GM21723 (cell line): ENCODE measurements around the gene NRIP3.

Source experiments
- ATAC-seq: cut with Tn5 transposase; IDR thresholded peaks from one replicate; pipeline ENCODE4 v1.9.1; 2021; ENCODE audit warnings: mild to moderate bottlenecking, moderate library complexity; ENCODE audit not compliant: unreplicated experiment

The NRIP3 gene

DNA sequence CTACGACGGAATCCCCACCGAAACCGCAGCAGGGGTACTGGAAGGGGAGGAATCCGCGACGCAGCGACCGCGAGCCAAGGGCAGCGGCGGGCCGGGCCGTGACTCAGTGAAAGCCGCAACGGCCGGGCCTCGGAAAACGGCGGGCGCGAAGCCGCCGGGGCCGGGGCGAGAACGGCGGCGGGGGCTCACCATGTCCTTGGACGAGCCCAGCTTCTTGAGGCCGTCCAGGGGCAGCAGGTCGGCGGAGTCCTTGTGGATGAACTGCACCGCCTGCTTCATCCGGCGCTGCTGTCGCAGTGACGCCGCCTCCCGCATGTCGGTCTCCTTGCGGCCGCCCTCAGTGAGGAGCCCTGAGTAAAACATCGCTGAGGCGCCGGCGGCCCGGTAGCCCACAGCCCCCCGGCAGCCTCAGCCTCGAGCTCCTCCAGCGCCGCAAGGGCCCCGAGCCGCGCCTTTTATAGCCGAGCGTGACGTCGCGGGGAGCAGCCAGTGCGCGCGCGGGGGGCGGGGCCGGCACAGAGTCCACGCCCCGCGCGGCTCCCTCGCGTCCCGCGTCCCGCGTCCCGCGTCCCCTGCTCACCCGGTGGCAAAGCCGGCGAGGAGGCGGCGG, at the start of gene NRIP3:
NRIP3 (minus strand) TSS at position 429 of the 610 bp plus-strand sequence; CDS start at position 363, 66 bp downstream.
- peak; percentile 81 for ATAC-seq

DNA sequence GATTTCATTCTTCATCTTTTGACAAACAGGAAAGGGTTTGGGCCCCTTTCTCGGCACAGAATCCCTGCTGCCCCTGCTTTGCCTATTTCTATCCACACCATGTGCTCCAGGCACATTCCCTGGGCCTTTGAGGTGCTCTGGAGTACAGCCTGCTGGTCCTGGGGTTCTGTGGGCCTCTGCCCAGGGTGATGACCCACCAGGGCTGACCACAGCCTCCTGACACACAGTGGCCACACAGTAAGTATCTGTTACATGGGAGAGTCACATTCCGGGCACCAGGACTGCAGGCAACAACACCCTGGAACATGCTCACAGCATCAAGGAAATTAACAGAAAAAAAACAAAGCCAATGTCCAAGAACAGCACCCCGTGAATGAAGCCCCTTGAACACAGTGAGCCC, 48.5 kb upstream of the NRIP3 start:
- ATAC-seq = no peak

DNA sequence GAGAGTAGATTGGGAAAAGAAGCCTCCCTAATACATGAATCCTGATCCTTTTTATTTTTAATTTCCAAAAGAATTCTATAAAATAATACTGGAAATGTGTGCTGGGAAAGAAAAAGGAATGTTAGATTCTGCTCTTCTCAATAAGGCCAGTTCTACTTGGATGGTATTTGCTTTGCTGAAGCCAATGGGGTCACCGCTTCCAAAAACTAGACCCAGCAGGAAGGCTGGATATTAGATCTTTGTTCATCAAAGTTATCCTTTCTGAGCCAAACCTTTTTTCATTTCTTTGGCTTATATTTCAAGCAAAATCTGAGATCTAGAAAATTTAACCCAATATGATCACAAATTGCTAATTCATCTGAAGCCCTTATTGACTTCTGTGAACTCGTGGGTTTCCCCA, 46.2 kb upstream of the NRIP3 start:
- ATAC-seq = no peak

DNA sequence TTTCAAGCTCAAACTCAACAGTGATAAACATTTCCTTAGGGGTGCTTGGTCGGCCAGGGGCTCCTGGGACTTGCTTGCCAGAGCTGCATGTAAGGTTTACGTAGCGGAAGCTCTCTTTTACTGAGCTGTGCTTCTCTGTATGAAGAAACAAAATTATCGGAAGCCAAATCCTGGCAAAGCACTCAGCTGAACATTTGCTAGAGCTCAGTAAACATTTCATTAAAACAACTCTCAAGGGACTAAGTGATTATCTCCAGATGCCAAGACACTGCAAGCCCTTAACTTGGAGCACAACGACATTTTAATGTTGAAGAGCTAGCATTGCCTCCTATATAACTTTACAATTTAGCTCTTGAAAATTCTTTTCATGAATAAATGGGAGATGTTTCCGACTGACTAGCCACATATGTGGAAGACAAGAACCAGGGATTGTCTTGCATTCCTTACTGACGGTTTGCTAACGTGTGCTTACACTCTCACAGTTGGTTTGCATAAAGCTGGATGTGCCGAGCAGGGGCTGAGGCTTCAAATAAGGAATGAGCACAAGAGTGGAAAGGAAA, 44.2 kb upstream of the NRIP3 start:
- no peak for ATAC-seq

DNA sequence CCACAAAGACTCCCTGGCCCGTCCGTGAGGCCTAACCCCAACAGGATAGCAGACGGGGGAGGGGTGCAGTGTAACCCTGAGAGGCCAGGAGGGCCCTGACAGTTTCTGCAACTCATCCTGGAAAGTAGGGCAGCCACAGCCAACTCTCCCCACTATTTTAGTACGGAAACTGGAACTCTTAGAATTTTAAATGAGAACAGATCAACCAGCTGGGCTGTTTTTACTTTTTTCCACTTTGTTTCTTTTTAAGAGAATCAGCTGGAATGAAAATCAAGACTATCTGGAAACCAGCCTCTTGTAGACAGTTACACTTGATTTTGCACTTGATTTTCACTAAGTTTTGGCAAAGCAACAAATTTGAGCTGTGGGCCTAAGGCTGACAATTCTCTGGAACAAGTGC, 42.7 kb upstream of the NRIP3 start:
- ATAC-seq = no peak

DNA sequence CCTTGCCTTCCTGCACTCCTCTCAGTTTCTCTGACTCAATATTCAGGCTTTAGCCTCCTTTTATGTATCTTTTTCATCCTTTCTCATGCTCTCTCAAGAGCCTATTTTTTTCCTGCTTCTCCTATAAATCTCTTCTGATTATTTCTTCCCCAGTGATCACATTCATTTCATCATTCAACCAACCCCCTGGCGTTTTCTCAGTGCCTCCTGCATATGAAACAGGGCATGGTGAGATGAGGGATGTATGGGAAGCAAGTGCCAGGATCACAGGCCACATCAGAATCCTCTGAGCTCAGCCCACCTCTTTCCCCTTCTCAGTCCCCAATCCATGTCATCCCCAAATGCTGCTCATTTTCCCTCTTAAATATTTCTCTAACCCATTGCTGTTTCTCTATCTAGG, 38.7 kb upstream of the NRIP3 start:
- ATAC-seq = no peak

DNA sequence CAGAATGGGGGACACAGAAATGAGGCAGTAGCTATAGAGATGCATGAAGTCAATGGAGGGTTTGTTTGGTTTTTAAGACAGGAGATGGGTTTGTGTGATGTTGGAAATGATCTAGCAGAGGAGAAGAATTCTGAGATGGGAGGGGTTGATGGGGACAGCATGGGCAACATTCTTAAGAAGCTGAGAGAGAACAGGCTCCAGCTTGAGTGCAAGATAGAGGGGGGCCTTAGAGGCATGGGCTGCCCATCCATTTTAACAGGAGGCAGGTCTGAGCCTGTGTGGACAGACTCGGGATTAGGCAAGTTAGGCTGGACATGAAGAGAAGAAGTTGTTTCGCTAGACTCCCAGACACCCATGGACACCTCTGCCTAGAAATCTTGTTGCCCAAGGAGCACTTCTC, 37.9 kb upstream of the NRIP3 start:
- ATAC-seq = no peak

DNA sequence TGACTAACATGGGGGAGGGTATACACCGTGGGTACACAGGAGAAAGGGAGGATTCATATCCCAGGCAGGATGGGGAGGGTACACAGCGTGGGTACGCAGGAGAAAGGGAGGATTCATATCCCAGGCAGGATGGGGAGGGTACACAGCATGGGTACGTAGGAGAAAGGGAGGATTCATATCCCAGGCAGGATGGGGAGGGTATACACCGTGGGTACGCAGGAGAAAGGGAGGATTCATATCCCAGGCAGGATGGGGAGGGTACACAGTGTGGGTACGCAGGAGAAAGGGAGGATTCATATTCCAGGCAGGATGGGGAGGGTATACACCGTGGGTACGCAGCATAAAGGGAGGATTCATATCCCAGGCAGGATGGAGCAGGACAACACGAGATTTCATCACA, 36.6 kb upstream of the NRIP3 start:
- ATAC-seq = no peak

DNA sequence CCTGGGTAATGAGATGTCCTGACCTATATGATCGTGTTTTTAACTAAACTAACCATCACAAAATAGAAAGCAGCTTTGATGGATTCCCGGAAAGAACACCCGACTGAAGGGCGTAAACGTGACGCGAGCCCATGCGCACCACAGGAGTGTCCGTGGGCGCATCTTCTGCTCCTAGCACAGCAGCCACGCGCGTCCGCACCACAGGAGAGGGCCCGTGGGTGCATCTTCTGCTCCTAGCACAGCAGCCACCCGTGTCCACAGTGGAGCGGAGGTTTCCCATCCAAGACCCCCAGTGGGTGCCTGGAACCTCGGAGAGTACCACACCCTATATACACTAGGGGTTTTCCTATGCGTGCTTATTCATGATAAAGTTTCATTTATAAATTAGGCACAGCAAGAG, 36.1 kb upstream of the NRIP3 start:
- ATAC-seq = no peak

DNA sequence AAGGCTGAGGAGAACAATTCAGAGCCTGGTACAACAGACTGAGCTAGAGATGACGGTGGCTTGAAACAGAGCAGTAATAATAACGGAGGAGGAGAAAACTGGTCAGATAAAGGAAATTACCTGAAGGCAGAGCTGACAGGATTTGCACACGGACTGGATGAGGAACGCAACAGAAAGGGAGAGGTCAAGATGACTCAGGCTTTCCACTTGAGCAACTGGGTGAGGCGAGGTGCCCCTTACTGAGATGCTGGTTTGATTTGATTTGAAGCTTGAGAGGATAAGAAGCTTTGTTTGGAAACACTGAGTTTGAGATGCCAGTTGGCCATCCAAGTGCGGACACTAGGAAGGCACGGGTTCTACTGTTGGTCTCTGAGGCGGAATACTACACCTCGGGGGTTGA, 35.4 kb upstream of the NRIP3 start:
- no peak for ATAC-seq

DNA sequence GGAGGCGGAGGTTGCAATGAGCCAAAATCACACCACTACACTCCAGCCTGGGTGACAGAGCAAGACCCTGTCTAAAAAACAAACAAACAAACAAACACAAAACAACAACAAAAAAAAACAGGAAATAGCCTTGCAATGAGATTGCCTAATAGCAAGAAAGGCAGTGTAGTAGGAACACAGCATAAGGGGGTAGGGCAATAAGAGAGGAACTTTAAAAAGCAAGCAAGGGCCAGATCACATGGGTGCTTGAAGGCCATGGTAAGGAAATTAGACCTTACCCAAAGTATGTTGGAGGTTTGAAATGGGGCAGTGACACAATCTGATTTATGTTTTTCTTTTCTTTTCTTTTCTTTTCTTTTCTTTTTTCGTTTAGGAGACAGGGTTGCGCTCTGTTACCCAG, 34.7 kb upstream of the NRIP3 start:
- no peak for ATAC-seq

DNA sequence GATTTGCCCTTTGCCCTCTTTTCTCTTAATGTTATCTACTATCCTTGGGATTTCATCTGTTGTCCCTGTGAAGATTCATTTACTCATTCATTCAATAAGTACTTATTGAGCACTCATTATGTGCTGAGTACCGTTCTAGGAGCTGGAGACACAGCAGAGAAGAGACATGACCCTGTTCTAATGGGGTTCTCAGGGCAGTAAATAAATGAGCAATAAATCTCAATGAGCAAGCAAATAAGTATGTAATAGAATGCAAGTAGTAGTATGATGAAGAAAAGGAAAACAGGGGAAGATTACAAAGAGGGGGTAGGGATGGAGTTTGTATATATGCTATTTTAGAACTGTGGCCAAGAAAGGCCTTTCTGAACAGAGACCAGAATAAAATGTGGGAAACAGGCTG, 34.2 kb upstream of the NRIP3 start:
- ATAC-seq = no peak

DNA sequence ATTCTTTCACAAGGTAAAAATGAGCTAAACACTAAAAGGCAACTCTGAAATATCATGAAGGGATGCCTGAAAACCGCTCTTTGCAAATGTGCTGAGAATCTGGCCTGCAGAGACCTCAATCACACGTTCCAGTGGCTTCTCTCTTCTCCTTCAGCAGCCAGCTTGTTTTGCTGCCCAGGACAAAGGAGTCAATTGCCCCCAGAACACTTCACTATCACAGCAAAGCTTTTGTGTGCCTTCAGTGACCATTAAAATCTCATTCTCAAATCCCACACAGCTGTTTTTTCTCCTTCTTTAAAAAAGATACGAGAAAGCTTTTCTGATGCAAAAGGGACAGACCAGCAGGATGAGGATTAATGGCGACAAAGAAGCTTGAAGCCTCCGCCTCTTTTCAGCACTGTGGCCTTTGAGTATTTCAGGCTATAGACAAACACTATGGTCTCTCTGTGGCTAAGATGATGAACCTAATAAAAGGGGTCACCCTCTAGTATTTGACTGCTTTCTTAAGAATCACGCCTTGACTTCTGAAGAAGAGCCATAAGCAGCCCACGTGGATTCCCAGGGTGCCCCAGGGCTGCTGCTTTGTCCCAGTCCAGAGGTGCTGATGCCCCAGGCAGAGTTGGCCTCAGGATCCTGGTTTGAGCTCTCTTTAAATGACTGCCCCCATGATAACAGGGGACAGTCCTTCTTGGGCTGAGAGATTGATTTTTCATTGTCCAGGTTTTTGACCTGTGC, 33.4 kb upstream of the NRIP3 start:
- no peak for ATAC-seq

DNA sequence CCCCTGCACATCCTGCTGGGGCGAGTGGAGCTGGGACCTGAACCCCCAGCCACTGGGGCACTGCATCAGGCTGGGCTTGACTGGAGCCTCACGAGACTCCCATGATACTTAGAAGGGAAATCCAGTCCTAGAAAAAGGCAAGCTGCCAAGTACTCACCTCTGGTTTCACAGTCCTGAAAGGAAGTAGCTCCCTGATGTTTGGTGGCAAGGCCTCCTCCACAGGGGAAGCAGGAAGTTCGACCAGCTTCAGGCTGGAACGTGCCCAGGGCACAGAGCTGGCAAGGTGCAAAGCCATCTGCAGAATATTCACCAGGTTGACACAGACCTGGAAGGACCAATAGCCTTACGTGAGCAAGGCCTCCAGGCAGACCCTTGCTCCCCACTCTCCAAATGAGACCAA, 26.8 kb upstream of the NRIP3 start:
- no peak for ATAC-seq

DNA sequence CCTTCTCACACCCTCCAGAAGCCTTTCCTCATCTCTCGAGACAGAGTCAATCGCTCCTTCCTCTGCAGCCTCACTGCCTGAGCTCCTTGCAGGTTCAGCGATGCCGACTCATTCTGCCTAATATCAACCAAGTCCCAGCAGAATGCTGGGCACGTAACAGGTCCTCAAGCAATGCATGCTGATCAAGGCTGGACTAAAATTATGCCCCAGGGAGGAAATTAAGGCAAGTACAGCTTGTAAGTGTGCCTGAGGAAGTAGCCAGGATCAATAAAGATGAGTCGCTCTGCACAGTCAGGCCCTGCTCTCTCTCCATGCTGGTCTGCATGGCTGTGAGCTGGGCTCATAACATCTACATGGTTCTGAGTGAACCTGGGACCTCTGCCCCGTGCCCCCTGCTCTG, 25.6 kb upstream of the NRIP3 start:
- ATAC-seq = no peak

DNA sequence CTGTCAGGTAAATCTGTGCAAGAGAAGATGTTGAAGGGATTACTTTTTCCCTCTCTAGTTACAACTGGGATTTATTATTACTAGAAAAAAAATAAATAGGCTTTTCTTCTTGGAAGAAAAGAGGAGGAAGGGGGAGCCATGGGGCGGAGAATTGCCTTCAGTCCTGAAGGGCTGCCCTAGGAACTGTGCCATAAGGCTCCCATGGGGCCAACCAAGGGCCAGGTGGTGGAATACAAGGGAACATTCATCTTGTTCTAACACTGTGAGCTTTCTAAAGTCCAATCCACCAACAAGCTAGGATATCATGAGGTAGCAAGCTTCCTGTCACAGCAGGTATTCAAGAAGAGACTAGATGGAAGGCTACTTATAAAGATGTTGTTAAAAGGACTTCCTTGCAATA, 24.8 kb upstream of the NRIP3 start:
- ATAC-seq = no peak

DNA sequence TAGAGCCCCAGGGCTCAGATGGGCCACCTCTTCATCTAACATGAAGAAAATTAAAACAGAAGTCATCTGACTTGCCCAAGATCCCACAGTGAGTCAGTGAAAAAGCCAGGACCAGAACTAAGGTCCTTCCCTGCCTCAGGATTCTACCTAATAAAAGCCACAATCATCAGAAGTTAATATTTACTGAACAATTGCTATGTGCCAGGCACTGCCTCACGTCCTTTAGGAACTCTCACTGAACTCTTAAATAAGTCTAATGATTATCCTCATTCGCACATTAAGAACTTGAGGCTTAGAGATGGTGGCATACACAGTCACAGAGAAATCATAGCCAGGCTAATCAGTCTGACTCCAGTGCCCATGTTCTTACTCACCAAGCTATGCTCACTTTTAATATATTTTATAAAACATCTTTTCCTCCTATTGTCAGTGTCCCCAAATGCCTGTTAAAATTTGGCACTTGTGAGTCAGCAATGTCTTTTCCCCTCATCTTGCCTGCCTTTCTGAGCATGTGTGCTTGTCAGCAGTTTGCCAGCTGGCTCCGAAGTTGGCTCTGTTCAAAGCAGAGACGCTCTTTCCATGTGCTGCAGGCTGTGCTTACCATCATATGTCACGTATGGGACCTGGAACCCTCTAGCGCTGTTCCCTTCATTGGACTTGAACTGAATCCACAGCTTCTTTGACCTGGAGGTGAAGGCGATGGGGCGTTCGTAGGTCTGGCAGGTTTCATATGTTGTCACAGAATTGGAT, 21.5 kb upstream of the NRIP3 start:
- ATAC-seq = no peak

DNA sequence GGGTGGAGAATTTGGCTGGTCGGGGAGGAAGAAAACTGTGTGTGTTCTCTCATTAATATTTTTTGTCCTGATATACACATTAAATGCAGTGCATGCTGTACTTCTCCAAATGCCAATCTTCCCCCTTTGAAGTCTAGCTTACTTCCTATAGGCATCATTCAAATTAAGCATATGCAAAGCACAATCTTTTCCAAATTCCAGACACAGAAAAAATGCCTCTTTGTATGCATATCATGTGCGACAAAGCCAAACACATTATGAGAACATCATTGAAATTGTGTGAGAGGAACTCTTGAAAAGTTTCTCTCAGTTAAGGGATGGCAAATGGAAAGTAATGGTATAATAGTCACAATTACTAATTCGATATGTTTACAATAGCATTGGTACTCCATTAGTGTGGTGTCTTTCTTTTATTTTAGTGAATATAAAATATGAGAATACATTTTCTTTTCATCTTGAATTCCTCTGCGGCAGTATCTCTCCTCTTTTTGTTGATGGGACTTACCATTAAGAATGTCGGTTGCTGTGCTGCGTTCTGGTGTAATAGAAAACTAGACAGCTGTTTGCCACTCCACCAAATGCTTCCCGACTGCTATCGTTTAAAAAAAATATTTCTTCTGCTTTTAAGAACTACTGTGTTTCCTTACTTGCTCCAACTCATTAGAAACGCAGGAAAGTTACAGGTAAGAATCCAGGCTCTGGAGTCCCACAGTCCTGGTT, 19.3 kb upstream of the NRIP3 start:
- no peak for ATAC-seq

DNA sequence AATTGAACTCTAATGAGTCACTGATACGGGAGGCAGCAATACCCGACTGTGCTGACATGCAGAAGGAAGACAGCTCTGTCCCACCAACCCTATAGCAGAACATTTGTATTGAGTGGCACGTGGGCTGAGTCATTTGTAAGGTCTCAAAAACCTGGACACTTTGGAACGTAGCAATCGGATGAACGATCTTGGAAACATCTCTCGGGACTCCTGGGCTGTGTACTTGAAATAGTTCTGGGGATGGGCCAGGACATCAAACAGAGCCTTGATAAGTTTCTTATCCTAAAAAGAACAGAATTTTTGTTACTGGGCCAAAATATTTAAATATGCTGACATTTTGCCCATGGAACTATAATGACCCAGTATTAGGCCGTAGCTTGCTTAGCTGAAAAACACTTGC, 17.1 kb upstream of the NRIP3 start:
- no peak for ATAC-seq

DNA sequence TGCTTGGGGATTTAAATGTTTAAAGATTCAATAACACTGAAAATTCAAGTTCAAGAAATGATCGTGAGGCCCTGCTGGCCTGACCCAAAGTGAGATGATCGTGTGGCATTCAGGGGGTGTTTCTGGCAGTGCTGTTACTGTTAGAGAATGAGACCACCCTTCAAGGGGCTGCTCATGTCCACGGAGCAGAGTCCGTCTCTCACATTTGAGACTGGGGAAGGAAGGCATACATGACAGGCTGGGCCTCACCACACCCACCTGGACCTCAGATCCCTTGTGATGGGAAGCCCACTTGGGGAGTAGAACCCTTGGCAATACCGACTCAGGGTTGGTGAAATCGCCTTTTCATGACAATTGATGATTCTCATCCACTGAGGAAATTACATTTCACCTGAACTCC, 16.1 kb upstream of the NRIP3 start:
- no peak for ATAC-seq

DNA sequence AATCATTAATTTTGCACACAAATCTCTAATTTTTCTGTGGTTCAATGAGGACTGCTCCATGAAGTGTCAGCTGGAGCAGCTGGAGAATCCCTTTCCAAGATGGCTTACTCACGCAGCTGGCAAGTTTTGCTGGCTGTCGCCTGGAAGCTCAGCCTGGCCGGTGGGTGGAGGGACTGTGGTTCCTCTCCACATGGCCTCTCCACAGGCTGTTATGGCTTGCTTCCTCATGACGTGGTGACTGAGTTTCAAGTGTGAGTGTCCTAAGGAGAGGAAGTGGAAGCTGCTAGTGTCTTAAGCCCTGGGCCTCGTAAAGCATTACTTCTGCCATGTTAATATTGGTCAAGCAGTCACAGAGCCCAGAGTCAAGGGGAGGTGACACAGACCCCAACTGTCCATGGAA, 14.0 kb upstream of the NRIP3 start:
- no peak for ATAC-seq
